ENCODE results near the gene SEMA4G.
"Not testable (repeated sequence)": the region's sequence is repeated elsewhere in the genome, so short reads cannot be mapped to it uniquely, and the experiment has no call there.

SEMA4G gene

GRCh38 chr10:100965820-100966219, 3.5 kb upstream of the SEMA4G start:
- no peak overlapping the region for H3K27ac Mint-ChIP-seq
- no peak overlapping the region for H3K4me3 Mint-ChIP-seq
- H3K36me3 Mint-ChIP-seq (ENCODE audit: low read depth) = peaks cover 9% of the 10 kb centered on the region
- no peak for DNase-seq
- no peaks in the 10 kb centered on the region for H3K9me3 Mint-ChIP-seq
- no peak for ATAC-seq
- H3K4me1 Mint-ChIP-seq = peaks cover 13% of the 10 kb centered on the region
- no peaks in the 10 kb centered on the region for H3K27me3 Mint-ChIP-seq

GRCh38 chr10:100966887-100967286, 2.4 kb upstream of the SEMA4G start:
- no peak overlapping the region for H3K27ac Mint-ChIP-seq
- ATAC-seq (no peak), DNase-seq (no peak)
- H3K4me3 Mint-ChIP-seq = no peak overlapping the region
- H3K4me1 Mint-ChIP-seq = peaks cover 15% of the 10 kb centered on the region
- H3K27me3 Mint-ChIP-seq = no peaks in the 10 kb centered on the region
- H3K9me3 Mint-ChIP-seq = no peaks in the 10 kb centered on the region
- peaks cover 6% of the 10 kb centered on the region for H3K36me3 Mint-ChIP-seq (ENCODE audit: low read depth)

- H3K27me3 Mint-ChIP-seq = no peaks in the 10 kb centered on the region
- ATAC-seq (no peak), DNase-seq (no peak)
- no peak overlapping the region for H3K4me3 Mint-ChIP-seq
- peaks cover 1% of the 10 kb centered on the region for H3K36me3 Mint-ChIP-seq (ENCODE audit: low read depth)
- H3K4me1 Mint-ChIP-seq = peaks cover 18% of the 10 kb centered on the region
- no peaks in the 10 kb centered on the region for H3K9me3 Mint-ChIP-seq
- H3K27ac Mint-ChIP-seq = no peak overlapping the region
Observed at GRCh38 chr10:100967332-100967731, 2.0 kb upstream of the SEMA4G start.

DNA sequence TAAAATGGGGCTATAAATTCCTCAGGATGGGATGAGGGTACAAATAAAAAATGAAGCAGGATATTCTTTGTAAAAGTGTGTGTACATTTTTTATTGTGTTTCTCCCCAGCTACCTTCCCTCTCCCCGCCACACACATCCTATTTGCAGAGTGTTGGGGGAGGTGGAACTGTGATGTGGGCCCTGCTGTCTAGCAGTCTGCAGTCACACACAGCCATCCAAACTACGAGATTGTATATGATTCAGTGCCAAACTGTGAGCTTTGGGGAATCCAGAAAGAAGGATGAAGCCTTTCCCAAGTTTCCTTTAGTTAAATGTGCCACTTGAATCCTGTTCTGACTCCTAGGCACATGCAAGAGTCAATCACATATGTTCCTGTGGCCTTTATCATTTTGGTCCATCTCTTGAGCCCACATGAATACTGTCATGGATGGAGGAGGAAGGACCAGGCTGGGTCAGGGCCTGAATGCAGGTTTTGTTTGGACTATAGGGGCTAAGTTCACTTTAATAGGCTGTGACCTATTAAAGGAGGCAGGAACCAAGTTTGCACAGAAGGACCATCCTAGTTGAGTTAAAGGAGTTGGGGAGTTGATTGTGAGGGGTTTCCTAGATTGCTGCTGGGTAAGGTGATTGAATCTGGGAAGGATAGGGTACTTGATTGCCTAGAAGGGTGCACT, 1.1 kb upstream of the SEMA4G start:
- Mint-ChIP-seq H3K27me3 (no peaks in the 10 kb centered on the region), H3K36me3 (ENCODE audit: low read depth) (no peaks in the 10 kb centered on the region), H3K9me3 (no peaks in the 10 kb centered on the region), H3K4me1 (peaks cover 24% of the 10 kb centered on the region), H3K27ac (no peak overlapping the region), H3K4me3 (peak overlapping the region; percentile 18)
- ATAC-seq = no peak
- DNase-seq = no peak

DNA sequence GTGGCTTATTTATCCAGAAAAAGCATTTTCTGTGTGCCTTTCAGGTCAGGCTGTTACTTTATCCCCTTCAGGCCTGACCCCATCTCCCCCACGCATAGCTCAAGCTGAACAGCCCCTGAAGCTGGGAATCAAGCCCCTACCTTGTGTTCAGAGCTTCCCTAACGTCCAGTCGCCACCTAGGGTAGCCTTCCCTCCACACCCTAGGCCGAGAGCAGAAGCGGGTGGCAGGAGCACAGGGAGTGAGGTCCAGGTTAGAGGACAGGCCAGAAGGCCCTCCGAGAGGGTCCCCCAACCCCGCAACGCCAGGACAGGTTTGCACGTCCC, 479 bp upstream of the SEMA4G start:
- Mint-ChIP-seq H3K9me3 (no peaks in the 10 kb centered on the region), H3K36me3 (ENCODE audit: low read depth) (no peaks in the 10 kb centered on the region), H3K27me3 (no peaks in the 10 kb centered on the region), H3K27ac (no peak overlapping the region), H3K4me3 (peak overlapping the region; percentile 18), H3K4me1 (peaks cover 24% of the 10 kb centered on the region)
- DNase-seq (no peak), ATAC-seq (no peak)

DNA sequence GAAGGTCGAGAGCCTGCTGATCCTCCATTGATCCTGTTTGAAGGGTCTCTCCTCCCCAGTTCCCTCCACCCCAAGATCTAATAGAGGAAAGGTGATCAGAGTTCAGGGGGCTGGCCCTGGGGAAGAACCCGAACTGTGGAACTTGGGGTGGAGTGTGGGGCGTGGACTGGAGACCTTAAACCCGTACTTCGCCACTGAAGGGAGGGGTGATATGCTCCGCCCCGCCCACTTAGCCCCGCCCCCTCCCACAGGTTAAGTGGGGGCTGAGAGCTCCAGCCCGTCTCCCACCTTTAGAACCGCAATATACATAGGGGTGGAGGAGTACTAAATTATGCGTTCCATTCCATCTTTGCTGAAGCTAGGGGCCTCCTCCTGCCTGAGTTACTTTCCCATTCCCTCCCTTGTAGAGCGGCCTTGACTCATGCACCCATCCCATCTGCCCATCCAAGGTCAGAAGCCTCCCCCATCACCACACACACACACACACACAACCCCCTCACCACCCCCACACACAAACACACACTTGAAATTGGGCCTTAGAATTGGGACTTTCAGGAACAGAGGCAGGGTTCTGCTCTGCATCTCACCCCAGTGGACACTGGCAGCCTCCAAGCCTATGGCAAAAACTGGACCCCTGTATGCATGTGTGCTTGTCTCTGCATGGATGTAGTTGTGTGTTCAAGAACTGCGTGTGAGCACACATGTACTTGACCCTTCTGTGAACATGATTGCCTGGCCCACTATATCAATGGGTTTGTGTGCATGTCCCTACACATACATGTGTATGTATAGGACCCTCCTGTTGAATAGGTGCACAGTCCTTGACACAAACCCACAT, 991 bp downstream of the SEMA4G start:
- Mint-ChIP-seq H3K4me1 (peaks cover 24% of the 10 kb centered on the region), H3K9me3 (no peaks in the 10 kb centered on the region), H3K36me3 (ENCODE audit: low read depth) (no peaks in the 10 kb centered on the region), H3K27ac (no peak overlapping the region), H3K27me3 (no peaks in the 10 kb centered on the region), H3K4me3 (peak overlapping the region; percentile 15)
- DNase-seq (peak; percentile 25), ATAC-seq (no peak)

GRCh38 chr10:100970914-100971811, 1.9 kb downstream of the SEMA4G start:
- peak overlapping the region; percentile 15 for H3K4me3 Mint-ChIP-seq
- no peak for ATAC-seq
- no peak for DNase-seq
- H3K27me3 Mint-ChIP-seq = no peaks in the 10 kb centered on the region
- H3K36me3 Mint-ChIP-seq (ENCODE audit: low read depth) = no peaks in the 10 kb centered on the region
- H3K4me1 Mint-ChIP-seq = peaks cover 24% of the 10 kb centered on the region
- no peaks in the 10 kb centered on the region for H3K9me3 Mint-ChIP-seq
- no peak overlapping the region for H3K27ac Mint-ChIP-seq

DNA sequence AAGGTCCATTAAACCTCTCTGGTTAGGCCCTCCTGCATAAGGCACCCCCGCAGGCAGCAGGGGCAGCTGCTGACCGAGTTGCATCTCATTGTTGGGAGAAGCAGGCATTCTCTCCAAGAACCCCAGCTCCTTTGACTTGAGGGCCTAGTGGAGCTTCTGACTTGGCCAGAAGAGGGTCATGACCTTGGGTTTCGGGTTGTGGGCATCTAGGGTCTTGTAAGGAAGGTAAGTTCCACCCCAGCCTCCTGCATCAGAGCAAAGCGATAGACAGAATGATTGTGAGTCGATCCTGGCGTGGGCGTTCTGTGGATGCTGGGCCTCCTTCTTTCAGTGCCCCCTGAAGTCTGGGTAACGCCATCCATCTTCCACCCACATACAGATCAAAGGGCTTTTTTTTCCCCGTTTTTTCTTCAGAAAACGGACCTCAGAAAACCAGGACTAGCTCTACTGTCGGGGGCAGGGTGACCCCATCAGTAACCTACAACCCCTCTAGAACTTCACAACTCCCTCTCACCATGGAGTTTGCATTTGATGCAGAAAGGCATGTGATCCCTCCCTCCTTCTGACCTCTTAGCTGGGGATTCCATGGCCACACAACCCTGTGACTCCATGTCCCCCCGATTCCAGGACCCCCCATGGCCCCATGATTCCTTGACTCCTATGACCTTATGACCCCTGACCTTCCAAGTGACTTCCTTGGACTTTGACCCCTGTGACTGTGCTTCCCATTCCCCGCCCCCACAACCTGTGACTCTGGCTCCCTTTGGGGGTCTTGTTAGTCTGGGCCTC, 3.0 kb downstream of the SEMA4G start:
- H3K4me1 Mint-ChIP-seq = peaks cover 24% of the 10 kb centered on the region
- H3K27me3 Mint-ChIP-seq = no peaks in the 10 kb centered on the region
- ATAC-seq (no peak), DNase-seq (no peak)
- no peak overlapping the region for H3K4me3 Mint-ChIP-seq
- no peaks in the 10 kb centered on the region for H3K9me3 Mint-ChIP-seq
- no peak overlapping the region for H3K27ac Mint-ChIP-seq
- H3K36me3 Mint-ChIP-seq (ENCODE audit: low read depth) = no peaks in the 10 kb centered on the region

DNA sequence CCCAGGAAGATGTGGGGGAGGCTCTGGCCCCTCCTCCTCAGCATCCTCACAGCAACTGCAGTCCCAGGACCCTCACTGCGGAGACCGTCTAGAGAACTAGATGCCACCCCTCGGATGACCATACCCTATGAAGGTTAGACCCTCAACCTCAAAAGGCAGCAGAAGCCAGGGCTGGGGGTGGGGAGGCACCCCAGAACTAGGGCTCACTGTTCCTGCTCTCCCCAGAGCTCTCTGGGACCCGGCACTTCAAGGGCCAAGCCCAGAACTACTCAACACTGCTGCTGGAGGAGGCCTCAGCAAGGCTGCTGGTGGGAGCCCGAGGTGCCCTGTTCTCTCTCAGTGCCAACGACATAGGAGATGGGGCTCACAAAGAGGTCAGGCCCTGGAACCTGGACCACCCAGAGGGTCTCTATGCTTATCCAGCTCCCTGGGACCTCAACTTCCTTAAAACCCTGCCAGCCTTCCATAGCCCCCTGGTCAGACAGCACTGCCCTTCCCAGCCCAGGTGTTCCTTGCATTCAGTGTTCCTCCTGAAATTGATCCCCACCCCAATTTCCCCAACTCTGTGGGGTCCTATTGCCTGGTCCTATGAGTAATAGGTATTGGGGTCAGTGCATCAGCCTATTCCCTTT, 3.7 kb downstream of the SEMA4G start:
- Mint-ChIP-seq H3K9me3 (no peaks in the 10 kb centered on the region), H3K27me3 (no peaks in the 10 kb centered on the region), H3K36me3 (ENCODE audit: low read depth) (no peaks in the 10 kb centered on the region), H3K4me3 (no peak overlapping the region), H3K27ac (no peak overlapping the region), H3K4me1 (peaks cover 24% of the 10 kb centered on the region)
- no peak for ATAC-seq
- no peak for DNase-seq

DNA sequence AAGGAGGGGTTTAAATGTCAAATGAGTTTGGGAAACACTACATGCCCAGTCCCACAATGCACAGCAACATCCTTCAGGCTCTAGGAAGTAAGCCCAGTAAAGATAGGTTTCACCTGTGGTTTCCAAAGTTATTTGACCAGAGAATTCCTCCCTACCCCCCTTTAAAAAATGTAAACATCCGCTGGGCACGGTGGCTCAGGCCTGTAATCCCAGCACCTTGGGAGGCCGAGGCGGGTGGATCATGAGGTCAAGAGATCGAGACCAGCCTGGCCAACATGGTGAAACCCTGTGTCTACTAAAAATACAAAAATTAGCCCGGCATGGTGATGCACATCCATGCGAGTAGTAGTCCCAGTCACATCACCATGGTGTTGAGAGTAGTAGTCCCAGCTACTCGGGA, 6.1 kb downstream of the SEMA4G start:
- peaks cover 11% of the 10 kb centered on the region for H3K4me1 Mint-ChIP-seq
- not testable (repeated sequence) for H3K4me3 Mint-ChIP-seq

GRCh38 chr10:100976906-100977305, 7.6 kb downstream of the SEMA4G start:
- ATAC-seq (no peak), DNase-seq (no peak)
- H3K36me3 Mint-ChIP-seq (ENCODE audit: low read depth) = peaks cover 3% of the 10 kb centered on the region
- H3K9me3 Mint-ChIP-seq = no peaks in the 10 kb centered on the region
- H3K27ac Mint-ChIP-seq = no peak overlapping the region
- H3K4me1 Mint-ChIP-seq = peaks cover 9% of the 10 kb centered on the region
- H3K4me3 Mint-ChIP-seq = no peak overlapping the region
- H3K27me3 Mint-ChIP-seq = no peaks in the 10 kb centered on the region

More for the DNA sequence above, 6.1 kb downstream of the SEMA4G start:
- not testable (repeated sequence) for ATAC-seq; DNase-seq; H3K36me3 Mint-ChIP-seq (ENCODE audit: low read depth); H3K9me3 Mint-ChIP-seq; H3K27me3 Mint-ChIP-seq; H3K27ac Mint-ChIP-seq

DNA sequence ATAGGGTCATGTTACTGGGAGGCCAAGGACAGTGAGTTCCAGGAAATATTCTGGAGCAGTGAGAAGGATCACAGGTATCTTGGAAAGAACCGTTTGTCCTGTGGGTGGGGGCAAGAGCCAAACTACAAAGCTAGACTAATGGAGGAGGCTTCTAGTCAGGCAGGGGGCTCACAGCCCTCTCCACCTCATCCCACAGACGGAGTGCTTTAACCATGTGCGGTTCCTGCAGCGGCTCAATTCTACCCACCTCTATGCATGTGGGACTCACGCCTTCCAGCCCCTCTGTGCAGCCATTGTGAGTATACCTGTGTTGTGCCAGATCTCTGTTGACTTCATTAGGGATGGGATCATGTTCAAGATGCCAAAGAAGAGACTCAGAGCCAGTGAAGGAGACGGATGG, 8.1 kb downstream of the SEMA4G start:
- Mint-ChIP-seq H3K9me3 (no peaks in the 10 kb centered on the region), H3K36me3 (ENCODE audit: low read depth) (peaks cover 3% of the 10 kb centered on the region), H3K27ac (no peak overlapping the region), H3K4me1 (peaks cover 5% of the 10 kb centered on the region), H3K27me3 (no peaks in the 10 kb centered on the region), H3K4me3 (no peak overlapping the region)
- ATAC-seq (no peak), DNase-seq (no peak)

- peaks cover 3% of the 10 kb centered on the region for H3K36me3 Mint-ChIP-seq (ENCODE audit: low read depth)
- DNase-seq = no peak
- ATAC-seq = no peak
- H3K27ac Mint-ChIP-seq = no peak overlapping the region
- H3K4me1 Mint-ChIP-seq = no peaks in the 10 kb centered on the region
- H3K4me3 Mint-ChIP-seq = no peak overlapping the region
- no peaks in the 10 kb centered on the region for H3K27me3 Mint-ChIP-seq
- no peaks in the 10 kb centered on the region for H3K9me3 Mint-ChIP-seq
Observed at GRCh38 chr10:100978121-100978900, 9.0 kb downstream of the SEMA4G start.
